COLO829 (cell line): ENCODE measurements around the gene SLC39A3.

ENCODE experiments used
- DNase-seq: peaks from one replicate; pipeline ENCODE4 v3.0.0; 2012; ENCODE audit warnings: low spot score

SLC39A3 gene

GRCh38 chr19:2768365-2769132, 28.7 kb upstream of the SLC39A3 start:
- DNase-seq, result no peak

- DNase-seq, result no peak
These were observed 27.9 kb upstream of the SLC39A3 start for GRCh38 chr19:2767688-2768087.

- no peak for DNase-seq
These were observed 27.0 kb upstream of the SLC39A3 start for GRCh38 chr19:2766594-2767372.

- no peak for DNase-seq
These were observed 25.6 kb upstream of the SLC39A3 start for GRCh38 chr19:2765376-2765775.

- DNase-seq, result no peak
These were observed 25.1 kb upstream of the SLC39A3 start for GRCh38 chr19:2764945-2765344.

GRCh38 chr19:2763687-2764086, 23.9 kb upstream of the SLC39A3 start:
- no peak for DNase-seq

GRCh38 chr19:2762783-2763496, 23.1 kb upstream of the SLC39A3 start:
- DNase-seq, result no peak

GRCh38 chr19:2761876-2762782, 22.3 kb upstream of the SLC39A3 start:
- DNase-seq, result no peak

- DNase-seq, result no peak
These were observed 21.5 kb upstream of the SLC39A3 start for GRCh38 chr19:2761309-2761677.

GRCh38 chr19:2759965-2760364, 20.1 kb upstream of the SLC39A3 start:
- no peak for DNase-seq

- DNase-seq, result no peak
These were observed 19.5 kb upstream of the SLC39A3 start for GRCh38 chr19:2759362-2759761.

- no peak for DNase-seq
These were observed 18.9 kb upstream of the SLC39A3 start for GRCh38 chr19:2758601-2759313.

GRCh38 chr19:2756921-2757881, 17.4 kb upstream of the SLC39A3 start:
- DNase-seq, result no peak

- no peak for DNase-seq
These were observed 16.7 kb upstream of the SLC39A3 start for GRCh38 chr19:2756477-2756876.

GRCh38 chr19:2755811-2756210, 16.0 kb upstream of the SLC39A3 start:
- DNase-seq, result no peak

GRCh38 chr19:2755448-2755705, 15.6 kb upstream of the SLC39A3 start:
- DNase-seq, result no peak

GRCh38 chr19:2754659-2755447, 15.0 kb upstream of the SLC39A3 start:
- DNase-seq, result no peak

GRCh38 chr19:2751438-2751830, 11.6 kb upstream of the SLC39A3 start:
- DNase-seq, result no peak

GRCh38 chr19:2750808-2751437, 11.1 kb upstream of the SLC39A3 start:
- no peak for DNase-seq
